Urinary bladder (tissue), 4 donors: Measurements from ENCODE around the gene KRTAP10-1. TPM values are rescaled to one million over a fixed set of nuclear protein-coding genes. Genes with fewer than 3 reads are reported as not detected.
"Not testable (repeated sequence)": the region's sequence is repeated elsewhere in the genome, so short reads cannot be mapped to it uniquely, and the experiment has no call there.

ENCODE experiments used
- DNase-seq: peaks from one replicate; pipeline ENCODE4 v3.0.0-alpha.2; 2015; ENCODE audit errors: extremely low spot score
- H3K27ac ChIP-seq: one replicate; pipeline ENCODE4 v1.5.1; 2013; ENCODE audit warnings: low read depth, mild to moderate bottlenecking, moderate library complexity
- H3K36me3 ChIP-seq: one replicate; pipeline ENCODE4 v1.6.1; 2013; ENCODE audit warnings: mild to moderate bottlenecking, moderate library complexity; ENCODE audit not compliant: insufficient read depth
- H3K4me1 ChIP-seq: one replicate; pipeline ENCODE4 v1.6.1; 2013; ENCODE audit warnings: mild to moderate bottlenecking, moderate library complexity; ENCODE audit not compliant: insufficient read depth
- H3K4me3 ChIP-seq: one replicate; pipeline ENCODE4 v1.5.1; 2013; ENCODE audit warnings: low read depth, low read length
- WGBS: extraction: QIAGEN DNeasy Blood & Tissue Kit; methylation state at CpG from one replicate; pipeline ENCODE4 v1.1.7; 2013; 5-methylcytosine and 5-hydroxymethylcytosine counted together
- polyA plus RNA-seq: library from polyadenylated mRNA; stranded (reverse); fragments of 200-250 nt; gene quantifications from one replicate; pipeline ENCODE4 v1.2.3, GENCODE V29; 2013
- total RNA-seq: library from RNA; depleted of rRNA; stranded (reverse); fragments of >200 nt; gene quantifications from one replicate; pipeline ENCODE4 v1.2.3, GENCODE V29; 2014
- donor health status: healthy with polysubstance abuse.
- donor health status: healthy.

The KRTAP10-1 gene
- total and polyA plus RNA-seq, 2 donors: not detected

GRCh38 chr21:44575307-44576024 lies 35.5 kb upstream of the KRTAP10-1 start:
- no peaks in the 10 kb centered on the region for H3K4me1 ChIP-seq
- H3K36me3 ChIP-seq: no peaks in the 10 kb centered on the region
- no peak for DNase-seq
- H3K27ac ChIP-seq: no peak overlapping the region
- no peak overlapping the region for H3K4me3 ChIP-seq
- 85% methylated on average over 20 of the region's 20 CpGs for WGBS

DNA sequence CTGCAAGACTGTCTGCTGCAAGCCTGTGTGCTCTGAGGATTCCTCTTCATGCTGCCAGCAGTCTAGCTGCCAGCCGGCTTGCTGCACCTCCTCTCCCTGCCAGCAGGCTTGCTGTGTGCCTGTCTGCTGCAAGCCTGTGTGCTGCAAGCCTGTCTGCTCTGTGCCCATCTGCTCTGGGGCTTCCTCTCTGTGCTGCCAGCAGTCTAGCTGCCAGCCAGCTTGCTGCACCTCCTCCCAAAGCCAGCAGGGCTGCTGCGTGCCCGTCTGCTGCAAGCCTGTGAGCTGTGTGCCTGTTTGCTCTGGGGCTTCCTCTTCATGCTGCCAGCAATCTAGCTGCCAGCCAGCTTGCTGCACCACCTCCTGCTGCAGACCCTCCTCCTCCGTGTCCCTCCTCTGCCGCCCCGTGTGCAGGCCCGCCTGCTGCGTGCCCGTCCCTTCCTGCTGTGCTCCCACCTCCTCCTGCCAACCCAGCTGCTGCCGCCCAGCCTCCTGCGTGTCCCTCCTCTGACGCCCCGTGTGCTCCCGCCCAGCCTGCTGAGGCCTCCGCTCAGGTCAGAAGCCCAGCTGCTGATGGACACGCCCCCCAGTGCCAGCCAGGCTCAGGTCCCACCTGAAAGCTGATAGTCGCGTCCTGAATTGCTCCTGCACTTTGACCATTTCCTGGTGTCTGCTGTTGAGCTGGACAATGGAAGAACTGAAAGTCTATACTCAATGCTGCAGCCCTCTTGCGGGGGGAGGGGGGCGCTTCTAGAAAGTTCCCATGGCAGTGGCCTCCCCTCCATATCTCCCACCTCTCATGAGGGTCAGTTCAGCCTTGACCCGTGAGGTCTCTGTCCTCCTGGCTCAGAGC lies 34.7 kb upstream of the KRTAP10-1 start:
- WGBS: 30% methylated on average over 21 of the region's 21 CpGs

DNA sequence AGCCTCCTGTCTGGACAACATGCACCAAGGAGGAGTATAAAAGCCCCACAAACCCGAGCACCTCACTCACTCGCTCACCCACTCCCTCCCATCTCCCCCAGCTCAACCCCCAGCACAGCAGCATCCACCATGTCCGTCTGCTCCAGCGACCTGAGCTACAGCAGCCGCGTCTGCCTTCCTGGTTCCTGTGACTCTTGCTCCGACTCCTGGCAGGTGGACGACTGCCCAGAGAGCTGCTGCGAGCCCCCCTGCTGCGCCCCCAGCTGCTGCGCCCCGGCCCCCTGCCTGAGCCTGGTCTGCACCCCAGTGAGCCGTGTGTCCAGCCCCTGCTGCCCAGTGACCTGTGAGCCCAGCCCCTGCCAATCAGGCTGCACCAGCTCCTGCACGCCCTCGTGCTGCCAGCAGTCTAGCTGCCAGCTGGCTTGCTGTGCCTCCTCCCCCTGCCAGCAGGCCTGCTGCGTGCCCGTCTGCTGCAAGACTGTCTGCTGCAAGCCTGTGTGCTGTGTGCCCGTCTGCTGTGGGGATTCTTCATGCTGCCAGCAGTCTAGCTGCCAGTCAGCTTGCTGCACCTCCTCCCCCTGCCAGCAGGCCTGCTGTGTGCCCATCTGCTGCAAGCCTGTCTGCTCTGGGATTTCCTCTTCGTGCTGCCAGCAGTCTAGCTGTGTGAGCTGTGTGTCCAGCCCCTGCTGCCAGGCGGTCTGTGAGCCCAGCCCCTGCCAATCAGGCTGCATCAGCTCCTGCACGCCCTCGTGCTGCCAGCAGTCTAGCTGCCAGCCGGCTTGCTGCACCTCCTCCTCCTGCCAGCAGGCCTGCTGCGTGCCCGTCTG lies 33.8 kb upstream of the KRTAP10-1 start, which contains the start of gene KRTAP10-4:
Gene KRTAP10-4, plus strand, starts transcription at position 100 of the 827 bp plus-strand sequence. Its CDS starts 30 bp downstream, at position 130.
- 63% methylated on average over 22 of the region's 25 CpGs for WGBS
- H3K36me3 ChIP-seq, H3K4me1 ChIP-seq, DNase-seq, H3K27ac ChIP-seq, H3K4me3 ChIP-seq: not testable (repeated sequence)

More for the DNA sequence above, 34.7 kb upstream of the KRTAP10-1 start:
- H3K4me1 ChIP-seq: no peaks in the 10 kb centered on the region
- no peaks in the 10 kb centered on the region for H3K36me3 ChIP-seq
- no peak for DNase-seq
- H3K27ac ChIP-seq: no peak overlapping the region
- H3K4me3 ChIP-seq: no peak overlapping the region

- no peak overlapping the region for H3K27ac ChIP-seq
- whole genome bisulfite sequencing: 81% methylated on average over 15 of the region's 15 CpGs
- DNase-seq: no peak
- H3K4me3 ChIP-seq: no peak overlapping the region
- H3K4me1 ChIP-seq: no peaks in the 10 kb centered on the region
- no peaks in the 10 kb centered on the region for H3K36me3 ChIP-seq
These were observed 33.1 kb upstream of the KRTAP10-1 start for GRCh38 chr21:44572959-44573583.

- no peak overlapping the region for H3K4me3 ChIP-seq
- 90% methylated on average over 40 of the region's 40 CpGs for whole genome bisulfite sequencing
- no peaks in the 10 kb centered on the region for H3K36me3 ChIP-seq
- H3K27ac ChIP-seq: no peak overlapping the region
- H3K4me1 ChIP-seq: no peaks in the 10 kb centered on the region
- DNase-seq: no peak
These were observed 32.1 kb upstream of the KRTAP10-1 start for GRCh38 chr21:44571844-44572782.

- Histone ChIP-seq H3K4me1 (no peaks in the 10 kb centered on the region), H3K27ac (no peak overlapping the region), H3K4me3 (no peak overlapping the region), H3K36me3 (no peaks in the 10 kb centered on the region)
- 78% methylated on average over 4 of the region's 4 CpGs for WGBS
- no peak for DNase-seq
These were observed 31.3 kb upstream of the KRTAP10-1 start for GRCh38 chr21:44571296-44571695.

DNA sequence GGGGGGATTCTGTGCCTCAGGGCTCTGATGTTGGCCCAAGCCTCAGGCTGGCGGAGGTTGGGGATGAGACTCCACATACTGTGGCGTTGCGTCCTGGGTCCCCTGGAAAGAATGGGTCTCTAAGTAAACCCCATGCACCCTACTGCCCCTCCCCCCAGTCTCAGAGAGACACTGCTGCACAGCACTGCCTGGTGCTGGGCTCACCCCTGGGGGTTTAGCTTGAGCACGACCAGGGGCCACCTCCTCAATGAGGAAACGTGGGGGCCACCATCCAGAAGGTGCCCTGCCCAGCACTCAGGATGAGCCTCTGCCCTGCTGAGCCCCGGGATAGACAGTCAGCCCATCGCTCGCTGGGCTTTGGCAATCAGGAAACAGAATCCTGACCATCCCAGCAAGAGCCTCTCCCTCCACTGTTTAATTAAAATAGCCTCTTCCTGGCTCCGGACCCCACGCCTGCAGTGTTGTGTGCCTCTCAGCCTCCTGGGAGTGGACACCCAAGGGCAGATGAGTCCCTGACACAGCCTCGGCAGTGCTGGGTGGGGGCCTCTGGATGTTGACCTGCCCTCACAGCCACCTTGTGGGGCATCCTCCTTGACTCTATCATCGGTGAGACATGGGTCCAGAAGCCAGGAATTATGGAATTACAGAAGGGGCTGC lies 30.0 kb upstream of the KRTAP10-1 start:
- Histone ChIP-seq H3K4me3 (no peak overlapping the region), H3K27ac (no peak overlapping the region), H3K4me1 (no peaks in the 10 kb centered on the region), H3K36me3 (no peaks in the 10 kb centered on the region)
- 84% methylated on average over 12 of the region's 12 CpGs for WGBS
- DNase-seq: no peak

DNA sequence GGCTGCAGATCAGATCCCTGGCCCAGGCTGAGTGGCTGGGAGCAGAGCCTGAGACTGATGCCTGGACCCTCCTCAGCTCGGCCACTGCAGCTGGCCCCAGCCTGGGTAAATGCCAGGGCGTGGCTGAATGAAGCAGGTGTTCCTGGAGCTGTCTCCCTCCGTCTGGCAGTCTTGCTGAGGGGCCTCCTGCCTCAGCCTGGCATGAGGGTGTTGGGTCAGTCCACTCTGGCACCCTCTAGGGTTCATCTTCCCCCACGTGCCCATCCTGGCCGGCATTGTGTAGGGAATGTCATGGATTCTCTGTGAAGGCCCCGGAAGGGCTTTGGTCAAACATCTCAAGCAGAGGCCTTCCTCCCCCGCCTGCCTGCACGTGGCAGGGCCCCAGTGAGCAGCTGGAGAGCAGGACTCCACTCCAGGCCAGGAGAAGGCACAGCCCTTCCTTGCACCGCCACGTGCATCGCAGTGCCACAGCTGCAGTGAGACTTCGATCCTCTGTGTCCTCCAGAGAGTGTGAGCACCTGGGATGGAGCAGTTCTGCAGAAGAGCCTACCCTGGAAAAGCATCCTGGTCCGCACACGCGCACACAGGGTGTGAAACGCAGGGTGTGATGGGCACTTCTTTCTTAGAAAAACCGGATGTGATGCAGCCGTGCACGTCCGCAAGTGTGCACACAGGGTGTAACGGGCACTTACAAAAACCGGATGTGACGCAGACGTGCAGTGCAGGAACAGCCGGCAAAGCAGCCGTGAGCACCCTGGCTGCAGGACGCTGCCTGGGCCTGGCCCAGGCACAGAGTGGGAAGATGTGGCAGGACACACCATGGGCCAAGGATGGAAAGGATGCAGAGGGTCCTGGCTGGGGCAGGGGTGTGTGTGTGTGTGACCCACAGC lies 28.9 kb upstream of the KRTAP10-1 start:
- H3K27ac ChIP-seq: no peak overlapping the region
- WGBS: 73% methylated on average over 27 of the region's 27 CpGs
- no peak for DNase-seq
- H3K36me3 ChIP-seq: no peaks in the 10 kb centered on the region
- no peak overlapping the region for H3K4me3 ChIP-seq
- H3K4me1 ChIP-seq: no peaks in the 10 kb centered on the region

- H3K36me3 ChIP-seq: no peaks in the 10 kb centered on the region
- H3K27ac ChIP-seq: no peak overlapping the region
- WGBS: 79% methylated on average over 12 of the region's 12 CpGs
- no peak for DNase-seq
- no peak overlapping the region for H3K4me3 ChIP-seq
- H3K4me1 ChIP-seq: no peaks in the 10 kb centered on the region
These were observed 28.3 kb upstream of the KRTAP10-1 start for GRCh38 chr21:44568261-44568660.

GRCh38 chr21:44567481-44568171 lies 27.6 kb upstream of the KRTAP10-1 start:
- DNase-seq: no peak
- 91% methylated on average over 18 of the region's 18 CpGs for WGBS
- H3K36me3 ChIP-seq: no peaks in the 10 kb centered on the region
- H3K4me1 ChIP-seq: no peaks in the 10 kb centered on the region
- no peak overlapping the region for H3K27ac ChIP-seq
- H3K4me3 ChIP-seq: no peak overlapping the region

- DNase-seq: no peak
- H3K27ac ChIP-seq: no peak overlapping the region
- H3K36me3 ChIP-seq: no peaks in the 10 kb centered on the region
- 66% methylated on average over 1 of the region's 1 CpG for WGBS
- no peak overlapping the region for H3K4me3 ChIP-seq
- no peaks in the 10 kb centered on the region for H3K4me1 ChIP-seq
These were observed 26.4 kb upstream of the KRTAP10-1 start for GRCh38 chr21:44566403-44566802.
